ENCODE measurements around the gene DSCAM. TPM values are rescaled to one million over a fixed set of nuclear protein-coding genes. Genes with fewer than 3 reads are reported as not detected.
"Not testable (repeated sequence)": the region's sequence is repeated elsewhere in the genome, so short reads cannot be mapped to it uniquely, and the experiment has no call there.

Gene DSCAM
- total RNA-seq, 2 donors from 2014 or later: not detected

DNA sequence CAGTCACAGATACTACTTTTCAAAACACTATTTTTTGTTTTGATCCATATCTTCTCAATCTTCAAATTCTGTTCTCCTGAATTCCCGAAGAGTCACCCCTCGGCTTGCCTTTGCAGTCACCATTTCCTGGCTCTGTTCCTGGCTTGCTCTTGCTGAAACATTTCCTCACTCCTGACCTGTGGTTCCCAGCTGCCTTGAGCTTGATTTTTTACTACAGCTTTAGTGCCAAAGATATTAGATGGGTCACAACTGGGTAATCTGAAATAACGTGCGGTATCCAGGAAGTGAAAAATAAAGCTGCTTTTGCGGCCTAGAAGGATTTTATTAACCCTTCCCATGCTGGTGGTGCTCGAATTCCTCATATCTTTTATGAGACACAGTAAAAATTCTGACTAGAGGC, 660.9 kb downstream of the DSCAM start:
- H3K4me3 Mint-ChIP-seq: no peak overlapping the region
- no peak for ATAC-seq (replicated peaks in 1 of 2)
- H3K9me3 Mint-ChIP-seq: peaks cover 5 to 13% of the 10 kb centered on the region in 2 donors

DNA sequence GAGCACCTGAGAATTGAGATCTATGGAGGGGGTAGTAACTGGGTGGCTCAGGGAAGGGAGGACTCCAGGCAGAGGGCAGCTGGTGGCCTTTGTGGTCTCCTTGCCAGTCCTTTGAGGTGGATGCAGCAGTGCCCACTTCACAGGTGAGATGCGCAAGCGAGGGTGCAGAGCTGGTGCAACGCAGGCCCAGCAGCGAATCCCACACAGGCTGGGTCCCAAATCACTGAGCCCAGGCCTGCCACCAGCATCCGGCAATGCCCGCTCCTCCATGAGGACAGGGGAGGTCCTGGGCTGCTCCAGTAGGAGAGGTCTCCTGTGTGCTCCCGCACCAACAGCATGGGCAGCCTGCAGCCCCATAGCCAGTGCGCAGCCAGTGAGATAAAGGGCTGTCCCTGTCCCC, 661.8 kb downstream of the DSCAM start:
- Mint-ChIP-seq H3K27ac (no peak overlapping the region), H3K9me3 (peaks cover 6 to 15% of the 10 kb centered on the region in 2 donors), H3K4me1 (ENCODE audit: low read depth) (no peaks in the 10 kb centered on the region), H3K4me3 (no peak overlapping the region), H3K36me3 (ENCODE audit: insufficient read depth in 2 of 2) (peaks cover 6 to 9% of the 10 kb centered on the region in 2 donors), H3K27me3 (ENCODE audit: low read depth) (no peaks in the 10 kb centered on the region)
- ATAC-seq (replicated peaks in 1 of 2) (no peak), DNase-seq (no peak)

More for the DNA sequence above, 660.9 kb downstream of the DSCAM start:
- Mint-ChIP-seq H3K27ac (no peak overlapping the region), H3K4me1 (ENCODE audit: low read depth) (no peaks in the 10 kb centered on the region), H3K27me3 (ENCODE audit: low read depth) (no peaks in the 10 kb centered on the region), H3K36me3 (ENCODE audit: insufficient read depth in 2 of 2) (peaks cover 6 to 9% of the 10 kb centered on the region in 2 donors)
- no peak for DNase-seq

DNA sequence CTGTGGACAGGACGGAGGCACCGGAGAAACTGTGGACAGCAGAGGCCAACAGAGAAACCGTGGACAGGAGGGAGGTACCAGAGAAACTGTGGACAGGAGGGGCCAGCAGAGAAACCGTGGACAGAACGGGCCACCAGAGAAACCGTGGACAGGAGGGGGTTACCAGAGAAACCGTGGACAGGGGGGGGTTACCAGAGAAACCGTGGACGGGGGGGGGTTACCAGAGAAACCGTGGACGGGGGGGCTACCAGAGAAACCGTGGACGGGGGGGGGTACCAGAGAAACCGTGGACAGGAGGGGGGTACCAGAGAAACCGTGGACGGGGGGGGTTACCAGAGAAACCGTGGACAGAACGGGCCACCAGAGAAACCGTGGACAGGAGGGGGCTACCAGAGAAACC, 664.5 kb downstream of the DSCAM start:
- H3K4me1 Mint-ChIP-seq (ENCODE audit: low read depth); H3K36me3 Mint-ChIP-seq (ENCODE audit: insufficient read depth in 2 of 2); ATAC-seq (replicated peaks in 1 of 2); H3K4me3 Mint-ChIP-seq; H3K27me3 Mint-ChIP-seq (ENCODE audit: low read depth); H3K27ac Mint-ChIP-seq; DNase-seq: not testable (repeated sequence)
- peaks cover 3 to 18% of the 10 kb centered on the region in 2 donors for H3K9me3 Mint-ChIP-seq

DNA sequence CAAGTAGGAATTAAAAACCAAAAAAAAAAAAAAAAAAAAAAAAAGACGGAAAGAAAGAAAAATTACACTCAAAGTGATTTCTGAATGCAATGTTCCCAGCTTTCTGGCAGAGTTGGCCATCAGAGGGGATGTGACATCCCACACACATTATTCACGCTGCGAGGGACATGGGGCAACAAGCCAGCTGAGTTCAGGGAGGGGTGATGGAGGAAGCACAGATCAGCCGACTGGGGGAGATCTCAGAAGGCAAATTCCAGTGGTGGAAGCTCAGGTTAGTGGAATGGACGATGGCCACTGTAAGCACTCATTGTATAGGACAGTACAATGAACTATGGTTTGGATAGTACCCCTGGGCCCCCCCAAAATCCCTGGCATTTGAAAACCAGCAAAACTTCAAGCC, 667.8 kb downstream of the DSCAM start:
- H3K9me3 Mint-ChIP-seq: peaks cover 3 to 18% of the 10 kb centered on the region in 2 donors
- H3K27ac Mint-ChIP-seq: no peak overlapping the region
- no peaks in the 10 kb centered on the region for H3K4me1 Mint-ChIP-seq (ENCODE audit: low read depth)
- ATAC-seq (replicated peaks in 1 of 2) (no peak), DNase-seq (no peak)
- no peaks in the 10 kb centered on the region for H3K27me3 Mint-ChIP-seq (ENCODE audit: low read depth)
- H3K36me3 Mint-ChIP-seq (ENCODE audit: insufficient read depth in 2 of 2): peaks cover 6 to 9% of the 10 kb centered on the region in 2 donors
- H3K4me3 Mint-ChIP-seq: no peak overlapping the region

GRCh38 chr21:40178726-40179125, 668.2 kb downstream of the DSCAM start:
- Mint-ChIP-seq H3K27ac (no peak overlapping the region), H3K9me3 (peaks cover 3 to 18% of the 10 kb centered on the region in 2 donors), H3K4me1 (ENCODE audit: low read depth) (no peaks in the 10 kb centered on the region), H3K36me3 (ENCODE audit: insufficient read depth in 2 of 2) (peaks cover 6 to 9% of the 10 kb centered on the region in 2 donors), H3K27me3 (ENCODE audit: low read depth) (no peaks in the 10 kb centered on the region), H3K4me3 (no peak overlapping the region)
- ATAC-seq (replicated peaks in 1 of 2) (no peak), DNase-seq (no peak)

- H3K27ac Mint-ChIP-seq: no peak overlapping the region
Measured at GRCh38 chr21:40177979-40178378, 669.0 kb downstream of the DSCAM start.

DNA sequence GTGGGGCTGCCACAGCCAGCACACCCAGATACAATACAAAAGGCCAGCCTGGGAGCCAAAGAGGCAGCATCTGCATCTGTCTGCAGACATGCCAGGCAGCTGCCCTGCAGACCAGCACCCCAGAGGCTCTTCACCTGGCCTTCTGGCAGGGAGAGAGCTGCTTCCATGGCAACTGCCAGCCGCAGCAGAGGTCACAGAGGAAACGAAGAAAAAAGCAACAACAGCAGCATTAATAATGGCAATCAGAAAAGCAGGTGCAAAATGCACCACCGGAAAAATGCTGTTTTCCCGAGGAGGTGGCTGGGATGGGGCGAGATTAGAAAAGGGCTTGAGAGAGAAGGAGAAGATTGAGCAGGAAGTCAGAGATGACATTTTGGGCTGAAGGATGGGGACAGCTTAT, 670.2 kb downstream of the DSCAM start:
- no peak for ATAC-seq (replicated peaks in 1 of 2)
- Mint-ChIP-seq H3K27me3 (ENCODE audit: low read depth) (no peaks in the 10 kb centered on the region), H3K4me1 (ENCODE audit: low read depth) (no peaks in the 10 kb centered on the region), H3K9me3 (peaks cover 3 to 9% of the 10 kb centered on the region in 2 donors), H3K36me3 (ENCODE audit: insufficient read depth in 2 of 2) (peaks cover 2% of the 10 kb centered on the region in 2 donors), H3K4me3 (no peak overlapping the region), H3K27ac (no peak overlapping the region)
- DNase-seq: no peak

More at GRCh38 chr21:40177979-40178378, 669.0 kb downstream of the DSCAM start:
- no peaks in the 10 kb centered on the region for H3K27me3 Mint-ChIP-seq (ENCODE audit: low read depth)
- no peak for ATAC-seq (replicated peaks in 1 of 2)
- DNase-seq: no peak
- peaks cover 3 to 15% of the 10 kb centered on the region in 2 donors for H3K9me3 Mint-ChIP-seq
- H3K4me3 Mint-ChIP-seq: no peak overlapping the region
- no peaks in the 10 kb centered on the region for H3K4me1 Mint-ChIP-seq (ENCODE audit: low read depth)
- peaks cover 6 to 9% of the 10 kb centered on the region in 2 donors for H3K36me3 Mint-ChIP-seq (ENCODE audit: insufficient read depth in 2 of 2)

DNA sequence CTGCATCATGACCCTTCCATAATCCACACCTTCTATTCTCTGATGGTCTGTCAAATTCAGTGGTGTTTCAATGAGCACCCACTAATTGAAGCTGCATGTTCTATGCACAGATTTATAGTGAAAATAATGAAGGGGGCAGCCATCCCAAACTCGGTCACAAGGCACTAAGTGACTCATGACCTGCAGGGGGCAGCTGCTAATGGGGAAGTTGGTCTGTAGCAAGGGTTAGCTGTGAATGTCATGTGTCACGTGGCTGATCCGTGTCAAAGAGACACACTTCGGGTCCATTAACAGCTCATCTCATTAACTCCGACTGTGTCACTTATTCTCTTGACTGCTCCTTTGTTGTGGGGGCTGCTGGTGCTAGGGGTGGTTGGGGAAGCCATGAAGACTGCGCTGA, 673.1 kb downstream of the DSCAM start:
- Mint-ChIP-seq H3K27ac (no peak overlapping the region), H3K36me3 (ENCODE audit: insufficient read depth in 2 of 2) (no peaks in the 10 kb centered on the region), H3K9me3 (peaks cover 1 to 4% of the 10 kb centered on the region in 2 donors), H3K4me3 (no peak overlapping the region), H3K4me1 (ENCODE audit: low read depth) (no peaks in the 10 kb centered on the region), H3K27me3 (ENCODE audit: low read depth) (no peaks in the 10 kb centered on the region)
- no peak for ATAC-seq (replicated peaks in 1 of 2)
- no peak for DNase-seq

- Mint-ChIP-seq H3K36me3 (ENCODE audit: insufficient read depth in 2 of 2) (no peaks in the 10 kb centered on the region), H3K4me3 (no peak overlapping the region), H3K27ac (no peak overlapping the region), H3K27me3 (ENCODE audit: low read depth) (no peaks in the 10 kb centered on the region), H3K9me3 (peaks cover 2 to 5% of the 10 kb centered on the region in 2 donors), H3K4me1 (ENCODE audit: low read depth) (no peaks in the 10 kb centered on the region)
- DNase-seq (no peak), ATAC-seq (replicated peaks in 1 of 2) (no peak)
Measured at GRCh38 chr21:40169971-40170370, 677.0 kb downstream of the DSCAM start.

GRCh38 chr21:40166291-40166843, 680.6 kb downstream of the DSCAM start:
- ATAC-seq (replicated peaks in 1 of 2): no peak
- DNase-seq: no peak
- Mint-ChIP-seq H3K36me3 (ENCODE audit: insufficient read depth in 2 of 2) (no peaks in the 10 kb centered on the region), H3K27me3 (ENCODE audit: low read depth) (no peaks in the 10 kb centered on the region), H3K4me1 (ENCODE audit: low read depth) (no peaks in the 10 kb centered on the region), H3K4me3 (no peak overlapping the region), H3K27ac (no peak overlapping the region), H3K9me3 (peaks cover 0 to 5% of the 10 kb centered on the region in 2 donors)

DNA sequence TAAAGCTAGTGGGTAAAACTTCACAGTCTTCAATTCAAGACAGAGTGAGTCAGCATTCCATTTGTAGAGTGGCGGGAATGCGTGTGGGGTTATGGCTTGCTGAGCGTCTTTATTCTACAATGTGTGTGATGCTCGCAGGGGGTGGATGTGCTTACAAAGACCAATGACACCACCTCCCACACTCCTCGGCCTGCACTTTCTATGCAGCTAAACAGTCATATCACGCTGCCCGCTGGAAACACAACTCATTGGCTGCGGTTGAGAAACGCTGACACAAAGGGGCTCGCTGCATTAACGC, 681.2 kb downstream of the DSCAM start:
- H3K4me1 Mint-ChIP-seq (ENCODE audit: low read depth): no peaks in the 10 kb centered on the region
- H3K9me3 Mint-ChIP-seq: peaks cover 0 to 5% of the 10 kb centered on the region in 2 donors
- no peaks in the 10 kb centered on the region for H3K36me3 Mint-ChIP-seq (ENCODE audit: insufficient read depth in 2 of 2)
- H3K27me3 Mint-ChIP-seq (ENCODE audit: low read depth): no peaks in the 10 kb centered on the region
- no peak overlapping the region for H3K4me3 Mint-ChIP-seq
- ATAC-seq (replicated peaks in 1 of 2) (no peak), DNase-seq (no peak)
- H3K27ac Mint-ChIP-seq: no peak overlapping the region

- H3K4me3 Mint-ChIP-seq: no peak overlapping the region
- no peak for DNase-seq
- H3K9me3 Mint-ChIP-seq: peaks cover 0 to 5% of the 10 kb centered on the region in 2 donors
- no peaks in the 10 kb centered on the region for H3K27me3 Mint-ChIP-seq (ENCODE audit: low read depth)
- H3K27ac Mint-ChIP-seq: no peak overlapping the region
- H3K4me1 Mint-ChIP-seq (ENCODE audit: low read depth): no peaks in the 10 kb centered on the region
- H3K36me3 Mint-ChIP-seq (ENCODE audit: insufficient read depth in 2 of 2): no peaks in the 10 kb centered on the region
- no peak for ATAC-seq (replicated peaks in 1 of 2)
Measured at GRCh38 chr21:40164905-40165772, 681.8 kb downstream of the DSCAM start.

- DNase-seq (no peak), ATAC-seq (replicated peaks in 1 of 2) (no peak)
- H3K27ac Mint-ChIP-seq: no peak overlapping the region
- H3K27me3 Mint-ChIP-seq (ENCODE audit: low read depth): no peaks in the 10 kb centered on the region
- no peak overlapping the region for H3K4me3 Mint-ChIP-seq
- H3K9me3 Mint-ChIP-seq: peaks cover 0 to 2% of the 10 kb centered on the region in 2 donors
- H3K36me3 Mint-ChIP-seq (ENCODE audit: insufficient read depth in 2 of 2): no peaks in the 10 kb centered on the region
- no peaks in the 10 kb centered on the region for H3K4me1 Mint-ChIP-seq (ENCODE audit: low read depth)
Measured at GRCh38 chr21:40162075-40162474, 684.9 kb downstream of the DSCAM start.
